Measurements from ENCODE around the gene REX1BD. TPM values are rescaled to one million over a fixed set of nuclear protein-coding genes. Genes with fewer than 3 reads are reported as not detected.

Gene REX1BD
- total and polyA plus RNA-seq, 2 donors from 2014 or later, result 56.9 to 104 TPM

DNA sequence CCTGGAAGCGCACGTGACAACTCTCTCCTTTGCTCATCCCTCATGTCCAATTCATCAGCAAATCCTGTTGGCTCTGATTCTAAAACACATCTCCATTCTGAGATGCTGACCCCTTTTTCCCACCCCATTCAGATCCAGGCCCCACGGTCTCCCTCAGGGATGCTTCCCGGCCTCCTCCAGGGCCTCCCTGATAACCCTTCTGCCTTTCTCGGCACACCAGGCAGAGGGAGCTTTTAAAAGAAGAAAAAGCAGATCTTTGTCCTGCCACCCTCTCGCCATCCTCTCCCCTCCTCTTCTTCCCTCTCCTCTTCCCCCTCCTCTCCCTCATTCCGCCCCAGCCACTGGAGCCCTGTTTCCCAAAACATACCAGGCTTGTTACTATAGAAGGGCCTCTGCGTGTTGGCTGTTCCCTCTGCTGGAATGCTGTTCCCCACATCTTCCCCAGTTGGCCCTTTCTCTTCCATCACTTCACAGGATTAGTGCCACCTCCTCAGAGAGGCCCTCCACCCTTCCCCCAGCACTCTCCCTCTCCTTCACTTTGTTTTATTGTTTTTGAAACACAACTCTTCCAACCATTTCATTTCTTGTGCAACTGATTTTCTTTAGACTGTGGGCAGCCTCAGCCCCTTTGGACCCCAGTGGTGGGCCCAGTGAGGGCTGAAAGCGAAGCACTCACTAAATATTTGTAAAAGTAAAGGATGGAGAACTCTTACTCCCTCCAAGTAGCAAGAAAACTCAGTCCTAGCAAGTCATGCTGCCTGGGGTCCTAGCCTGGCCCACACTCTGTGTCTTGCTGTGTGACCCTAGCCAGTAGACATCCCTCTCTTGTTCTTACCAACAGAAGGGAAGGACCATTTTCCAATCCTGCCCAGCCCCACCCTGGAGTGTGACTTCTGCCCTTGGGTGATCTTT is 20.5 kb downstream of the REX1BD start:
- TF ChIP-seq, protein P1, sequence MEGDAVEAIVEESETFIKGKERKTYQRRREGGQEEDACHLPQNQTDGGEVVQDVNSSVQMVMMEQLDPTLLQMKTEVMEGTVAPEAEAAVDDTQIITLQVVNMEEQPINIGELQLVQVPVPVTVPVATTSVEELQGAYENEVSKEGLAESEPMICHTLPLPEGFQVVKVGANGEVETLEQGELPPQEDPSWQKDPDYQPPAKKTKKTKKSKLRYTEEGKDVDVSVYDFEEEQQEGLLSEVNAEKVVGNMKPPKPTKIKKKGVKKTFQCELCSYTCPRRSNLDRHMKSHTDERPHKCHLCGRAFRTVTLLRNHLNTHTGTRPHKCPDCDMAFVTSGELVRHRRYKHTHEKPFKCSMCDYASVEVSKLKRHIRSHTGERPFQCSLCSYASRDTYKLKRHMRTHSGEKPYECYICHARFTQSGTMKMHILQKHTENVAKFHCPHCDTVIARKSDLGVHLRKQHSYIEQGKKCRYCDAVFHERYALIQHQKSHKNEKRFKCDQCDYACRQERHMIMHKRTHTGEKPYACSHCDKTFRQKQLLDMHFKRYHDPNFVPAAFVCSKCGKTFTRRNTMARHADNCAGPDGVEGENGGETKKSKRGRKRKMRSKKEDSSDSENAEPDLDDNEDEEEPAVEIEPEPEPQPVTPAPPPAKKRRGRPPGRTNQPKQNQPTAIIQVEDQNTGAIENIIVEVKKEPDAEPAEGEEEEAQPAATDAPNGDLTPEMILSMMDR (IDR thresholded peaks at IDR 0.05; ENCODE audit: borderline replicate concordance, extremely low read depth, insufficient read depth), result no peak
- Histone ChIP-seq H3K36me3 (ENCODE audit: control insufficient read depth in 2 of 3, insufficient read depth in 3 of 3, low read length in 3 of 3) (no peaks in the 10 kb centered on the region), H3K27me3 (ENCODE audit: control insufficient read depth, insufficient read depth, low read length) (peaks cover 39% of the 10 kb centered on the region), H3K4me1 (ENCODE audit: control insufficient read depth in 2 of 3, insufficient read depth in 2 of 3, low read depth in 1 of 3, low read length in 3 of 3) (peaks cover 0 to 11% (median 0%) of the 10 kb centered on the region in 3 donors), H3K4me3 (ENCODE audit: low read length in 3 of 3) (no peak overlapping the region), H3K27ac (ENCODE audit: low read depth in 2 of 2, low read length in 2 of 2) (no peak overlapping the region), H3K9me3 (ENCODE audit: control insufficient read depth in 2 of 3, insufficient read depth in 1 of 3, low read length in 3 of 3) (no peaks in the 10 kb centered on the region), H3K9ac (ENCODE audit: low read length in 3 of 3) (no peak overlapping the region)
- DNase-seq (no peak), FAIRE-seq (no peak)
- intact Hi-C loops (cut with DNase I), result no loop called here

DNA sequence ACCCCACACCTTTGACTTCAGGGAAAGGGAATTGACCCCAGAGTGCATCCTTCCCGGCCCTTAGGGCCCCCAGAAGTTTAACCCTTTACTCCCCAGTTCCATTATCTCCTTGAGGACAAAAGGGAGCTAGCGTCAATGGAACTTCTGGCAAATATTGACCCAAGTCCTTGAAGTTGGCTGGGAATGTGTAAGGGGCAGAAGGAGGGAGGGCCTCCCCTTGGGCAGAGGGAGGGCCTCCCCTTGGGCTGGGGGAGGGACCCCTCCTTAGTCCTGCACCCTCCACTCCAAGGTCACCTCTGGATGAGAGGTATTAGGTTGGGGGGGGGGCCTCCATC is 21.1 kb downstream of the REX1BD start:
- Histone ChIP-seq H3K27me3 (ENCODE audit: control insufficient read depth, insufficient read depth, low read length) (peaks cover 37% of the 10 kb centered on the region), H3K4me3 (ENCODE audit: low read length in 3 of 3) (no peak overlapping the region), H3K36me3 (ENCODE audit: control insufficient read depth in 2 of 3, insufficient read depth in 3 of 3, low read length in 3 of 3) (no peaks in the 10 kb centered on the region), H3K27ac (ENCODE audit: low read depth in 2 of 2, low read length in 2 of 2) (no peak overlapping the region), H3K9me3 (ENCODE audit: control insufficient read depth in 2 of 3, insufficient read depth in 1 of 3, low read length in 3 of 3) (no peaks in the 10 kb centered on the region), H3K9ac (ENCODE audit: low read length in 3 of 3) (no peak overlapping the region), H3K4me1 (ENCODE audit: control insufficient read depth in 2 of 3, insufficient read depth in 2 of 3, low read depth in 1 of 3, low read length in 3 of 3) (peaks cover 0 to 11% (median 0%) of the 10 kb centered on the region in 3 donors)
- intact Hi-C loops (cut with DNase I), result no loop called here
- FAIRE-seq (no peak), DNase-seq (no peak)
- TF ChIP-seq, protein P1 (IDR thresholded peaks at IDR 0.05; ENCODE audit: borderline replicate concordance, extremely low read depth, insufficient read depth), result no peak

DNA sequence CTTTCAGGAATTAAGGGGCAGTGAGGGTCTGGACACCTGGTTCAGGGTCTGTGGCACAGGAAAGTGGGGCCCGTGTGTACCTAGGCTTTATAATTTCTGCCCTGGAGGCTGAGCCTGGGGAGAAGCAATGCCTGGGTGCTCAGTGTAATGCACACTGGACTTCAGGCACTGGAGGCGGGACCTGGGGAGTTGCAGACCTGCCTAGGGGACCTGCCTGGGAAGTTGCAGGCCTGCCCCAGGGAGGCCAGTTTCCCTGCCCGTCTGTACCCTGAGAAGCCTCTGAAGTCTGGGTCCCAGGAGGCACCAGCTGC is 21.6 kb downstream of the REX1BD start:
- DNase-seq (no peak), FAIRE-seq (no peak)
- Histone ChIP-seq H3K27ac (ENCODE audit: low read depth in 2 of 2, low read length in 2 of 2) (no peak overlapping the region), H3K9me3 (ENCODE audit: control insufficient read depth in 2 of 3, insufficient read depth in 1 of 3, low read length in 3 of 3) (no peaks in the 10 kb centered on the region), H3K4me3 (ENCODE audit: low read length in 3 of 3) (no peak overlapping the region), H3K27me3 (ENCODE audit: control insufficient read depth, insufficient read depth, low read length) (peaks cover 37% of the 10 kb centered on the region), H3K4me1 (ENCODE audit: control insufficient read depth in 2 of 3, insufficient read depth in 2 of 3, low read depth in 1 of 3, low read length in 3 of 3) (peaks cover 0 to 11% (median 0%) of the 10 kb centered on the region in 3 donors), H3K36me3 (ENCODE audit: control insufficient read depth in 2 of 3, insufficient read depth in 3 of 3, low read length in 3 of 3) (no peaks in the 10 kb centered on the region), H3K9ac (ENCODE audit: low read length in 3 of 3) (no peak overlapping the region)
- intact Hi-C loops (cut with DNase I), result no loop called here
- TF ChIP-seq, protein P1 (IDR thresholded peaks at IDR 0.05; ENCODE audit: borderline replicate concordance, extremely low read depth, insufficient read depth), result no peak
